ENCODE measurements around the gene GYG2.
"Not testable (repeated sequence)": the region's sequence is repeated elsewhere in the genome, so short reads cannot be mapped to it uniquely, and the experiment has no call there.

Gene GYG2

GRCh38 chrX:2872671-2873277 is 44.0 kb downstream of the GYG2 start:
- no peak for DNase-seq (ENCODE audit: low spot score)

GRCh38 chrX:2874222-2875135 is 45.7 kb downstream of the GYG2 start:
- DNase-seq (ENCODE audit: low spot score), result no peak

- no peak for DNase-seq (ENCODE audit: low spot score)
These were observed 46.4 kb downstream of the GYG2 start for GRCh38 chrX:2875136-2875481.

- DNase-seq (ENCODE audit: low spot score), result no peak
These were observed 47.2 kb downstream of the GYG2 start for GRCh38 chrX:2875798-2876399.

GRCh38 chrX:2878563-2878962 is 49.8 kb downstream of the GYG2 start:
- DNase-seq (ENCODE audit: low spot score), result no peak

- no peak for DNase-seq (ENCODE audit: low spot score)
These were observed 50.9 kb downstream of the GYG2 start for GRCh38 chrX:2879670-2880069.

- DNase-seq (ENCODE audit: low spot score), result no peak
These were observed 55.0 kb downstream of the GYG2 start for GRCh38 chrX:2883770-2884169.

GRCh38 chrX:2888309-2888708 is 59.6 kb downstream of the GYG2 start:
- DNase-seq (ENCODE audit: low spot score), result no peak

GRCh38 chrX:2889045-2889605 is 60.4 kb downstream of the GYG2 start:
- no peak for DNase-seq (ENCODE audit: low spot score)

GRCh38 chrX:2889706-2890490 is 61.2 kb downstream of the GYG2 start:
- DNase-seq (ENCODE audit: low spot score), result not testable (repeated sequence)

GRCh38 chrX:2890536-2891460 is 62.1 kb downstream of the GYG2 start:
- DNase-seq (ENCODE audit: low spot score), result not testable (repeated sequence)

GRCh38 chrX:2892816-2893215 is 64.1 kb downstream of the GYG2 start:
- no peak for DNase-seq (ENCODE audit: low spot score)

- no peak for DNase-seq (ENCODE audit: low spot score)
These were observed 66.2 kb downstream of the GYG2 start for GRCh38 chrX:2894885-2895292.

- no peak for DNase-seq (ENCODE audit: low spot score)
These were observed 68.6 kb downstream of the GYG2 start for GRCh38 chrX:2897311-2897689.

GRCh38 chrX:2897690-2898623 is 69.2 kb downstream of the GYG2 start:
- not testable (repeated sequence) for DNase-seq (ENCODE audit: low spot score)

GRCh38 chrX:2898846-2899512 is 70.2 kb downstream of the GYG2 start:
- no peak for DNase-seq (ENCODE audit: low spot score)

GRCh38 chrX:2901367-2902036 is 72.8 kb downstream of the GYG2 start:
- no peak for DNase-seq (ENCODE audit: low spot score)

GRCh38 chrX:2902841-2903240 is 74.1 kb downstream of the GYG2 start:
- DNase-seq (ENCODE audit: low spot score), result no peak

- DNase-seq (ENCODE audit: low spot score), result no peak
These were observed 74.6 kb downstream of the GYG2 start for GRCh38 chrX:2903366-2903765.
